DMS 273 treated with DMSO at 0.1 percent for 48 hours (cell line): Measurements from ENCODE around the gene DLG1.
"Not testable (repeated sequence)": the region's sequence is repeated elsewhere in the genome, so short reads cannot be mapped to it uniquely, and the experiment has no call there.

Experiments
- DNase-seq: peaks from one replicate; lab custom pipeline; 2025; lab: John Stamatoyannopoulos, UW

Gene DLG1

DNA sequence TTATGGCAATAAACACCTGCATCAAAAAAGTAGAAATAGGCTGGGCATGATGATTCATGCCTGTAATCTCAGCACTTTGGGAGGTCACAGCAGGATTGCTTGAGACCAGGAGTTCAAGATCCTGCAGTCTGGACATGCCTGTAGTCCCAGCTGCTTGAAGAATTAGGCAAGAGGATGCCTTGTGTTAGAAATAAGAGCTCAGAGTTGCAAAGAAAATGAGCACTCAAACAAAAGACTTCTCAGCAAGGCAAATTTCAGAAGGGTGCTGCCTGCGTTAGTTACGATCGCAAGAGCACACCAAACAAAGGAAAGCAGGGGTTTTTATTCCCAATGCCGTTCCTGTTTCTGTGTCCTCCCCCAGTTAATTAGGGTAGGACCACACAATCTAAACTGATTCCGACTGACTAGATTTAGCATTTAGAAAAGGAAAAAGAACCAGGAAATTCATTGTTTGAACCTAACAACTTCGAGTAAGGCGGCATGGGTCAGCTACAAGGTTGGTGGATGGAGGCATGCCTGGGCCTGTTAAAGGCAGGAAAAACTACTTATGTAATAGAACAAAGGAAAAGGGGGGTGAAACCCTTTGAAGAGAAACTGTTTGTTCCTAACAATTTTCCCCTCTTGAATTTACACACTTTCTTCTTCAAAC is 55.5 kb downstream of the DLG1 start:
- DNase-seq, result no peak

GRCh38 chr3:197241173-197241572 is 57.2 kb downstream of the DLG1 start:
- no peak for DNase-seq

- DNase-seq, result no peak
These were observed 58.6 kb downstream of the DLG1 start for GRCh38 chr3:197239857-197240256.

DNA sequence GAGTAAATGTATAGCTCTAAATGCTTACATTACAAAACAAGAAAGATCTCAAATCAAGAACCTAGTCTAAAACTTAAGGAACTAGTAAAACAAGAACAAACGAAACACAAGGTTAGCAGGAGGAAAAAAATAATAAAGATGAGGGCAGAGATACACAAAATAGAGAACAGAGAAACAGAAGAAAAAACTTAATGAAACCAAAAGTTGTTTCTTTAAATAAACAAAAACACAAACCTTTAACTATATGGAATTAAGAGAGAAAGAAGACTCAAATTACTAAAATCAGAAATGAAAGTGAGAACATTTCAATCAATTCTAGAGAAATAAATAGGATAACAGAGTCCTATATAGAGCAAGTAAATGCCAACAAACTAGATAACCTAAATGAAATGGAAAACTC is 59.6 kb downstream of the DLG1 start:
- no peak for DNase-seq

DNA sequence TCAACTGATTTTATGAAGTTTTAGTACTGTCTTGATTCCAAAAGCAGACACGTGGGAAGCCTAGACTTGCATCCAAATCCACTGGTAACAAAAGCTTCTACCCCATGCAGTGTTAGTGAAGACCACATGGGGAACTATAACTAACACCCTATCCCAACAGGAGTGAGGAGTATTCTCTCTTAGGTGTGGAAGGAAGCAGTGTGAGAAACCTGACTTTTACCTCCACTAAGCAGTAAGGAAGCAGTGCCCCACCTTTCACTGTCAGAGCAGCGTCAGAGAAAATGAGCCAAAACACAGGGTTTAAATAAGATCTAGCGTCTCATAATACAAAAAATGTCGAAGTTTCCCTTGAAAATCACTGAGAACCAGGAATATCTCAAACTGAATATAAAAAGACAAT is 60.5 kb downstream of the DLG1 start:
- DNase-seq, result no peak

GRCh38 chr3:197236362-197236761 is 62.0 kb downstream of the DLG1 start:
- DNase-seq, result no peak

GRCh38 chr3:197234947-197235914 is 63.2 kb downstream of the DLG1 start:
- DNase-seq, result no peak

DNA sequence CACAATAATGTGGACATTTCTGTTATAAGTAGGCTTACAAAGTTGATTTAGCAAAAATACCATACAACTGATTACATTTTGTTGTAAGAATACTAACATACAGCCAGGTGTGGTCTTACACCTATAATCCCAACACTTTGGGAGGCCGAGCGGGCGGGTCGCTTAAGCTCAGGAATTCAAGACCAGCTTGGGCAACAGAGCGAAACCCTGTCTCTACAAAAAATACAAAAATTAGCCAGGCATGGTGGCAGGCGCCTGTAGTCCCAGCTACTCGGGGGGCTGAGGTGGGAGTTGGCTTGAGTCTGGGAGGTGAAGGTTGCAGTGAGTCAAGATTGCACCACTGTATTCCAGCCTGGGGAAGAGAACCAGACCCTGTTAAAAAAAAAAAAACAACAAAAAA is 67.1 kb downstream of the DLG1 start:
- DNase-seq, result no peak

- no peak for DNase-seq
These were observed 68.6 kb downstream of the DLG1 start for GRCh38 chr3:197229836-197230235.

GRCh38 chr3:197229178-197229577 is 69.2 kb downstream of the DLG1 start:
- DNase-seq, result no peak

DNA sequence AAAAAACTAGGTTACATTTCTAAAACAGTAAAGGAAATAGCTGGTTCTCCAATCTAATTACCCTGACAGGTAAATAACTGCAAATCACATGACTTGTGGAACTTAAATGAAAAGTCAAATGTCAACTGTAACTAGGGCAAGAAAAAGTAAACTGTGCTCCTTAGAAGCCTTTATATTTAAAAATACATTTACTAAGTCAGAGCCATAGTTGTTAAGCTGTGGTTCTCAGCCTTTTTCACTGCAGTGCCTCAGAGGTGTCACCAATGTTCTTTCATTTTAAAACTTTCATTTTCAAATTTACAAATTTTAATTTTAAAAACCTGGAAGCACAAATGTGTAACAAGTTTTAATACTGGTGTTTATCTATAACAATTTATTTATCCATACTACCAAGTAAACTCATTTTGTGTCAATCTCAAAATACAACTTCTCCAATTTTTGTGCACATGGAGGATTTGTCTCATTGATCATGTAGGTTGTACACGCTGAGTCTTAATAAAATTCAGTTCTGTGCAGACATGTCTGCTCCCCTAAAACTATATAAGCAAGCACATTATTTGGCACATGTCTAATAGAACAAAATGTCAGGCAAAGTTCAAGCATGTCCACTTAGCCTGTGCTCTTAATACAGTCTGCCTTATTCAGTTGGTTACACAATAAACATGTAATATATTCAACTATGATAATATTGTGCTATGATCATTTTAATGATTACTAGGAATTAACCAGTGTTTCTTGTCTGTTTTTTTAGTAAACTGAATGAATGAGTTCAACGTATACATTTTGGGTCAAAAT is 70.4 kb downstream of the DLG1 start:
- DNase-seq, result no peak

GRCh38 chr3:197226179-197226578 is 72.2 kb downstream of the DLG1 start:
- no peak for DNase-seq

DNA sequence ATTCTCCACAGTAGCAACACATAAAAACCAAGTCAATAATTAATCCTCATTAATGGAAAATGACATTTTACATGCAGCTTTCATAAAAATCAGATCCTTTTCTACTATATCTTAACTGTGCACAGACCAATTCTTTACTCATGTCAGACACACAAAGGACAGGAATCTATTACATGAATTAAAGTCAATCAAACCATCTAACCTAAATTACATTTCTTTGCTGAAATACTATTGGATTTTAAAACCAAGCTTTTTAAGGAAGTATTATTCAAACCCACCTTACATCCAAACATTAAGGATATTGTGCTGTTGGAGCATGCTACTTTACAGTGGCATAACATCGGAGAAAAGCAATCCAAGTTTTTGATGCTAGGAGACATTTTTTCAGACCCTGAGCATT is 72.8 kb downstream of the DLG1 start:
- no peak for DNase-seq

- DNase-seq, result no peak
These were observed 74.4 kb downstream of the DLG1 start for GRCh38 chr3:197224034-197224444.

DNA sequence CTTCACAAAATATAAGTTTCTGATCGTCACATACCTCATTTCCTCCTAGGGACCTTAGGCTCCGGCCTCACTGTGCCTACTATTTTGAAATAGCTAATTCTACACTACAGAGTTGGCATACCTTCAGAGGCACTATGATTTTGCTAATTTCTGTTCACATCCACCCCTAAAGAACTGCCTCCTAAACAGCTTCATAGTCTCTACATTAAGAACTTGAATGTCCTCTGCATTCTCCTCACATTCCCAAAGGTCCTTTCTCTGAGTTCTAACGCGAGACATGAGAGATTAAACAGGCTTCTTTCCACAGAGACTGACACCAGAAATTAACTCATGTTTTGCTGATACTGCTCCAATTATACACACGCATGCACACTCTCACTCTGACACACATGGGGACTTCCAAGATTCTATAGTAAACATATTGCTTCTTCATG is 75.5 kb downstream of the DLG1 start:
- no peak for DNase-seq

GRCh38 chr3:197219619-197220018 is 78.8 kb downstream of the DLG1 start:
- no peak for DNase-seq

- DNase-seq, result no peak
These were observed 80.2 kb downstream of the DLG1 start for GRCh38 chr3:197218210-197218609.

GRCh38 chr3:197216914-197217313 is 81.5 kb downstream of the DLG1 start:
- no peak for DNase-seq

- DNase-seq, result no peak
These were observed 82.1 kb downstream of the DLG1 start for GRCh38 chr3:197216169-197216860.

- DNase-seq, result no peak
These were observed 86.1 kb downstream of the DLG1 start for GRCh38 chr3:197212290-197212689.

GRCh38 chr3:197211698-197212097 is 86.7 kb downstream of the DLG1 start:
- DNase-seq, result not testable (repeated sequence)
